ENCODE measurements around the gene SIM2.
"Not testable (repeated sequence)": the region's sequence is repeated elsewhere in the genome, so short reads cannot be mapped to it uniquely, and the experiment has no call there.

SIM2 gene

GRCh38 chr21:36698981-36699545 is at the start of gene SIM2:
TSS of gene SIM2 (plus strand) at chr21:36699115. CDS start at chr21:36699747, 632 bp downstream.
- peak within 1 kb of the TSS; percentile 56 for H3K4me3 ChIP-seq (ENCODE audit: low read depth, low read length)
- no peak for TF ChIP-seq CTCF (IDR thresholded peaks at IDR 0.05; ENCODE audit: low read depth, low read length)

GRCh38 chr21:36654324-36654723 is 44.6 kb upstream of the SIM2 start:
- TF ChIP-seq CTCF (IDR thresholded peaks at IDR 0.05; ENCODE audit: low read depth, low read length), result no peak
- H3K4me3 ChIP-seq (ENCODE audit: low read depth, low read length), result no peak overlapping the region

- TF ChIP-seq CTCF (IDR thresholded peaks at IDR 0.05; ENCODE audit: low read depth, low read length), result no peak
- H3K4me3 ChIP-seq (ENCODE audit: low read depth, low read length), result no peak overlapping the region
Measured at GRCh38 chr21:36654796-36655325, 44.1 kb upstream of the SIM2 start.

- no peak for TF ChIP-seq CTCF (IDR thresholded peaks at IDR 0.05; ENCODE audit: low read depth, low read length)
- H3K4me3 ChIP-seq (ENCODE audit: low read depth, low read length), result no peak overlapping the region
Measured at GRCh38 chr21:36656138-36656537, 42.8 kb upstream of the SIM2 start.

- H3K4me3 ChIP-seq (ENCODE audit: low read depth, low read length), result not testable (repeated sequence)
Measured at GRCh38 chr21:36657290-36657689, 41.6 kb upstream of the SIM2 start.

GRCh38 chr21:36657999-36658398 is 40.9 kb upstream of the SIM2 start:
- TF ChIP-seq CTCF (IDR thresholded peaks at IDR 0.05; ENCODE audit: low read depth, low read length), result no peak
- no peak overlapping the region for H3K4me3 ChIP-seq (ENCODE audit: low read depth, low read length)

GRCh38 chr21:36658926-36659325 is 40.0 kb upstream of the SIM2 start:
- H3K4me3 ChIP-seq (ENCODE audit: low read depth, low read length), result no peak overlapping the region
- TF ChIP-seq CTCF (IDR thresholded peaks at IDR 0.05; ENCODE audit: low read depth, low read length), result no peak
